ENCODE results near the gene ZNF263.
A peak's percentile ranks its signal among the peaks of the same experiment; 100 is the strongest.
"Not testable (repeated sequence)": the region's sequence is repeated elsewhere in the genome, so short reads cannot be mapped to it uniquely, and the experiment has no call there.

Gene ZNF263

GRCh38 chr16:3268294-3268693 is 15.0 kb upstream of the ZNF263 start:
- H3K4me3 ChIP-seq (ENCODE audit: low read depth, low read length), result no peak overlapping the region
- DNase-seq (ENCODE audit: low read depth), result no peak
- no peak for TF ChIP-seq MYC (IDR thresholded peaks at IDR 0.05; ENCODE audit: low read depth, low read length)
- no peak for TF ChIP-seq CTCF (IDR thresholded peaks at IDR 0.05; ENCODE audit: low read depth, low read length)
- TF ChIP-seq POLR2A (IDR thresholded peaks at IDR 0.05; ENCODE audit: extremely low read depth, insufficient read length), result no peak
- TF ChIP-seq MAX (IDR thresholded peaks at IDR 0.05; ENCODE audit: low read depth, low read length), result no peak

- not testable (repeated sequence) for H3K4me3 ChIP-seq (ENCODE audit: low read depth, low read length); DNase-seq (ENCODE audit: low read depth)
Measured at GRCh38 chr16:3270718-3271117, 12.6 kb upstream of the ZNF263 start.

- not testable (repeated sequence) for DNase-seq (ENCODE audit: low read depth); H3K4me3 ChIP-seq (ENCODE audit: low read depth, low read length)
Measured at GRCh38 chr16:3271281-3271680, 12.0 kb upstream of the ZNF263 start.

- peak; percentile 44 for DNase-seq (ENCODE audit: low read depth)
- TF ChIP-seq MYC (IDR thresholded peaks at IDR 0.05; ENCODE audit: low read depth, low read length), result no peak
- TF ChIP-seq POLR2A (IDR thresholded peaks at IDR 0.05; ENCODE audit: extremely low read depth, insufficient read length), result no peak
- no peak overlapping the region for H3K4me3 ChIP-seq (ENCODE audit: low read depth, low read length)
Measured at GRCh38 chr16:3274490-3274889, 8.8 kb upstream of the ZNF263 start.

GRCh38 chr16:3274947-3275346 is 8.3 kb upstream of the ZNF263 start:
- H3K4me3 ChIP-seq (ENCODE audit: low read depth, low read length), result no peak overlapping the region
- no peak for DNase-seq (ENCODE audit: low read depth)
- TF ChIP-seq MAX (IDR thresholded peaks at IDR 0.05; ENCODE audit: low read depth, low read length), result no peak
- no peak for TF ChIP-seq POLR2A (IDR thresholded peaks at IDR 0.05; ENCODE audit: extremely low read depth, insufficient read length)
- TF ChIP-seq MYC (IDR thresholded peaks at IDR 0.05; ENCODE audit: low read depth, low read length), result no peak
- TF ChIP-seq CTCF (IDR thresholded peaks at IDR 0.05; ENCODE audit: low read depth, low read length), result no peak

- DNase-seq (ENCODE audit: low read depth), result no peak
- TF ChIP-seq MYC (IDR thresholded peaks at IDR 0.05; ENCODE audit: low read depth, low read length), result no peak
- no peak for TF ChIP-seq CTCF (IDR thresholded peaks at IDR 0.05; ENCODE audit: low read depth, low read length)
- no peak for TF ChIP-seq POLR2A (IDR thresholded peaks at IDR 0.05; ENCODE audit: extremely low read depth, insufficient read length)
- no peak for TF ChIP-seq MAX (IDR thresholded peaks at IDR 0.05; ENCODE audit: low read depth, low read length)
- H3K4me3 ChIP-seq (ENCODE audit: low read depth, low read length), result no peak overlapping the region
Measured at GRCh38 chr16:3276679-3277078, 6.6 kb upstream of the ZNF263 start.

- TF ChIP-seq MAX (IDR thresholded peaks at IDR 0.05; ENCODE audit: low read depth, low read length) (no peak), CTCF (IDR thresholded peaks at IDR 0.05; ENCODE audit: low read depth, low read length) (no peak), POLR2A (IDR thresholded peaks at IDR 0.05; ENCODE audit: extremely low read depth, insufficient read length) (no peak), MYC (IDR thresholded peaks at IDR 0.05; ENCODE audit: low read depth, low read length) (no peak)
- peak; percentile 38 for DNase-seq (ENCODE audit: low read depth)
- no peak overlapping the region for H3K4me3 ChIP-seq (ENCODE audit: low read depth, low read length)
Measured at GRCh38 chr16:3281222-3281820, 2.0 kb upstream of the ZNF263 start.
